ENCODE results near the gene CHRM2. TPM values are rescaled to one million over a fixed set of nuclear protein-coding genes. Genes with fewer than 3 reads are reported as not detected.

Gene CHRM2
- total RNA-seq, 4 donors from 2014 or later, result 6.6 to 29.5 (median 10.7) TPM

GRCh38 chr7:137015015-137015414 lies 146.6 kb downstream of the CHRM2 start:
- no peak for DNase-seq
- Histone ChIP-seq H3K4me1 (no peaks in the 10 kb centered on the region), H3K27ac (no peak overlapping the region), H3K9me3 (no peaks in the 10 kb centered on the region), H3K36me3 (no peaks in the 10 kb centered on the region), H3K4me3 (no peak overlapping the region), H3K27me3 (no peaks in the 10 kb centered on the region)
- TF ChIP-seq POLR2A (IDR thresholded peaks at IDR 0.05) (no peak), POLR2AphosphoS5 (IDR thresholded peaks at IDR 0.05) (no peak), EP300 (IDR thresholded peaks at IDR 0.05; ENCODE audit: low read depth) (no peak)
- TF ChIP-seq, protein P1, sequence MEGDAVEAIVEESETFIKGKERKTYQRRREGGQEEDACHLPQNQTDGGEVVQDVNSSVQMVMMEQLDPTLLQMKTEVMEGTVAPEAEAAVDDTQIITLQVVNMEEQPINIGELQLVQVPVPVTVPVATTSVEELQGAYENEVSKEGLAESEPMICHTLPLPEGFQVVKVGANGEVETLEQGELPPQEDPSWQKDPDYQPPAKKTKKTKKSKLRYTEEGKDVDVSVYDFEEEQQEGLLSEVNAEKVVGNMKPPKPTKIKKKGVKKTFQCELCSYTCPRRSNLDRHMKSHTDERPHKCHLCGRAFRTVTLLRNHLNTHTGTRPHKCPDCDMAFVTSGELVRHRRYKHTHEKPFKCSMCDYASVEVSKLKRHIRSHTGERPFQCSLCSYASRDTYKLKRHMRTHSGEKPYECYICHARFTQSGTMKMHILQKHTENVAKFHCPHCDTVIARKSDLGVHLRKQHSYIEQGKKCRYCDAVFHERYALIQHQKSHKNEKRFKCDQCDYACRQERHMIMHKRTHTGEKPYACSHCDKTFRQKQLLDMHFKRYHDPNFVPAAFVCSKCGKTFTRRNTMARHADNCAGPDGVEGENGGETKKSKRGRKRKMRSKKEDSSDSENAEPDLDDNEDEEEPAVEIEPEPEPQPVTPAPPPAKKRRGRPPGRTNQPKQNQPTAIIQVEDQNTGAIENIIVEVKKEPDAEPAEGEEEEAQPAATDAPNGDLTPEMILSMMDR (IDR thresholded peaks at IDR 0.05), result no peak
- intact Hi-C loops (cut with DNase I; ENCODE audit: low total_unique reads), result no loop called here
- WGBS, 2 donors (ENCODE audit: low coverage in 1 of 2), result 94 to 96% methylated on average over 2 to 3 of the region's 3 CpGs
- in situ Hi-C loops (cut with MboI; ENCODE audit: low pct_ligation_motif_present in 1 of 4, low pct_unique_long_range_greater_than_20kb in 1 of 4, low sequenced_read_pairs in 3 of 4), result no loop called here

DNA sequence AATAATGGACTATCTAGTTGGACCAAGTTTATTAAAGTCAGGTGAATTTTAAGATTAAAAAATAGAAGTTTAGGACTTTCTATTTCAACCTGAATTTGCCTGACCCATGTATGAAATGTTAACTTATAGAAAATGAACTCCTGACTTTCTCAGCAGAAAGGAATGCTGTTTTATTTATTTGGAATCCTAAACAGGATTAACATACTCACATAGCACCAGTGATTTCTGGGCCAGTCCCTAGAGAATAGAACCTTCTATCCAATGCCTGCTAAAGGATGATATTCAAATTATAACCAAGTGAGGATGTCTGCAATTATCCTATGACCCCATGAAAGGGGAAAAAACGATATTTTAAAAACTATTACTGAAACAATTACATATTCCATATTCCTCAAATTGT lies 148.8 kb downstream of the CHRM2 start:
- H3K36me3 ChIP-seq, result no peaks in the 10 kb centered on the region
- 41 to 50% methylated on average over 1 of the region's 1 CpG for WGBS, 2 donors (ENCODE audit: low coverage in 1 of 2)
- in situ Hi-C loops (cut with MboI; ENCODE audit: low pct_ligation_motif_present in 1 of 4, low pct_unique_long_range_greater_than_20kb in 1 of 4, low sequenced_read_pairs in 3 of 4), result no loop called here
- H3K27ac ChIP-seq, result no peak overlapping the region
- no peak overlapping the region for H3K4me3 ChIP-seq
- intact Hi-C loops (cut with DNase I; ENCODE audit: low total_unique reads), result no loop called here
- TF ChIP-seq, protein P1 (IDR thresholded peaks at IDR 0.05), result no peak
- no peak for TF ChIP-seq POLR2AphosphoS5 (IDR thresholded peaks at IDR 0.05)
- no peak for TF ChIP-seq EP300 (IDR thresholded peaks at IDR 0.05; ENCODE audit: low read depth)
- TF ChIP-seq POLR2A (IDR thresholded peaks at IDR 0.05), result no peak
- no peaks in the 10 kb centered on the region for H3K27me3 ChIP-seq
- DNase-seq, result no peak
- no peaks in the 10 kb centered on the region for H3K9me3 ChIP-seq
- no peaks in the 10 kb centered on the region for H3K4me1 ChIP-seq

DNA sequence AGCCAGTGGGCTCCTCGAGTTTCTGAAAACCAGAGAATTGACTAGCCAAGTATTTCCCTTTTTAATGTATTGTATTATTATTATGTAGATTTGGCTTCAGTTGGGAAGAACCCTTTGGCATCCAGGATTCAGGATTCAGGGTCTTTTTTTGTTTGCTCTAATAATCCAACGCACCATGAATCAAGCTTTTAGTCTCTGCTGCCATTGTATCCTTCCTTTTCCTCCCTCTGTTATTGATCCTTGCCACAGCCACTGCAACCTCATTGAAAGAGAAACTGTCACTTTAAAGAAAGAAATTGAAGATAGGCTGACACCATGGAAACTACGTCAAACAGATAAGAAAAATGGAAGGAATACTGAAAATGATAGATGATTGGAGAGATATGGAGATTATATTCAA lies 150.0 kb downstream of the CHRM2 start:
- DNase-seq, result no peak
- Histone ChIP-seq H3K4me1 (no peaks in the 10 kb centered on the region), H3K4me3 (no peak overlapping the region), H3K36me3 (no peaks in the 10 kb centered on the region), H3K27me3 (no peaks in the 10 kb centered on the region), H3K27ac (no peak overlapping the region), H3K9me3 (no peaks in the 10 kb centered on the region)
- in situ Hi-C loops (cut with MboI; ENCODE audit: low pct_ligation_motif_present in 1 of 4, low pct_unique_long_range_greater_than_20kb in 1 of 4, low sequenced_read_pairs in 3 of 4) (no loop called here), intact Hi-C loops (cut with DNase I; ENCODE audit: low total_unique reads) (no loop called here)
- TF ChIP-seq EP300 (IDR thresholded peaks at IDR 0.05; ENCODE audit: low read depth) (no peak), POLR2AphosphoS5 (IDR thresholded peaks at IDR 0.05) (no peak), POLR2A (IDR thresholded peaks at IDR 0.05) (no peak)
- TF ChIP-seq, protein P1 (IDR thresholded peaks at IDR 0.05), result no peak
- 79% methylated on average over 3 of the region's 3 CpGs for WGBS, 2 donors (ENCODE audit: low coverage in 1 of 2)

DNA sequence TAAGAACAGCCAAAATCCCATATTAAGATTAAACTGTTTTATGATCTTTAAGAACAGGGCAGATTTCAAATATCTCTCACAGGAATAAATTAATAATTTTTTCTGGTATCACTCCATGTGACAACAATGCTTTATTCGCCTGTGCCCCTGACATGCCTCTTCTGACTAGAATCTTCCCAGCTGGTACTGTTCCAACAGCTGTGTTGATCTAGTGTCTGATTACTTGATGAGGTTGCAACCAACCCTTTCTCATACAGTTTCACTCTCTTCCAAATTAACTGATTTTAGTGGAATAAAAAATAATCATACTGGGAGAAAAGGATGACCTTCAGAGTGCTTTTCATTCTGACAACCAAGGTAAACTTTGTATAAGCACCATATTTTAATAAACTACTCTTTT lies 151.9 kb downstream of the CHRM2 start:
- in situ Hi-C loops (cut with MboI; ENCODE audit: low pct_ligation_motif_present in 1 of 4, low pct_unique_long_range_greater_than_20kb in 1 of 4, low sequenced_read_pairs in 3 of 4), result no loop called here
- Histone ChIP-seq H3K27me3 (no peaks in the 10 kb centered on the region), H3K4me3 (no peak overlapping the region), H3K27ac (no peak overlapping the region), H3K36me3 (no peaks in the 10 kb centered on the region), H3K4me1 (no peaks in the 10 kb centered on the region), H3K9me3 (no peaks in the 10 kb centered on the region)
- 60 to 65% methylated on average over 1 of the region's 1 CpG for WGBS, 2 donors (ENCODE audit: low coverage in 1 of 2)
- TF ChIP-seq, protein P1 (IDR thresholded peaks at IDR 0.05), result no peak
- no peak for TF ChIP-seq EP300 (IDR thresholded peaks at IDR 0.05; ENCODE audit: low read depth)
- TF ChIP-seq POLR2A (IDR thresholded peaks at IDR 0.05), result no peak
- TF ChIP-seq POLR2AphosphoS5 (IDR thresholded peaks at IDR 0.05), result no peak
- intact Hi-C loops (cut with DNase I; ENCODE audit: low total_unique reads), result no loop called here
- no peak for DNase-seq
